Natural killer cell (primary cell): Measurements from ENCODE around the gene WDR87. TPM values are rescaled to one million over a fixed set of nuclear protein-coding genes. Genes with fewer than 3 reads are reported as not detected.

Experiments
- ATAC-seq, 3 donors: fragments of 150-1000 bp in 2 of 3; fragments of 200-7000 bp in 1 of 3; cut with Tn5 transposase; 1 replicate in 1 of 3; 2 replicates in 2 of 3; pipeline ENCODE4 v1.10.0; 2021; ENCODE audit warnings: mild to moderate bottlenecking in 2 of 3, moderate library complexity in 2 of 3
- DNase-seq, 2 donors: peaks; one replicate each; pipeline versions ENCODE4 v3.0.0 to v3.0.0-alpha.2; 2013 to 2021; ENCODE audit warnings: mixed read lengths in 1 of 2
- H3K27ac ChIP-seq: one replicate; pipeline ENCODE4 v1.5.1; 2013; ENCODE audit warnings: mild to moderate bottlenecking, low read length
- H3K27me3 ChIP-seq: one replicate; pipeline ENCODE4 v1.6.1; 2013; ENCODE audit warnings: low read length; ENCODE audit not compliant: control insufficient read depth, insufficient read depth
- H3K36me3 ChIP-seq: one replicate; pipeline ENCODE4 v1.6.1; 2013; ENCODE audit warnings: low read length; ENCODE audit not compliant: control insufficient read depth, insufficient read depth
- H3K4me1 ChIP-seq: one replicate; pipeline ENCODE4 v1.6.1; 2013; ENCODE audit warnings: low read length; ENCODE audit not compliant: control insufficient read depth, insufficient read depth
- H3K4me3 ChIP-seq: one replicate; pipeline ENCODE4 v1.5.1; 2013; ENCODE audit warnings: low read length
- H3K9me3 ChIP-seq: one replicate; pipeline ENCODE4 v1.6.1; 2013; ENCODE audit warnings: low read length; ENCODE audit not compliant: control insufficient read depth, insufficient read depth
- H3K27ac Mint-ChIP-seq, 2 donors: one replicate each; pipeline ENCODE4 v1.8.0; 2022; ENCODE audit warnings: mild to moderate bottlenecking in 2 of 2, mixed read lengths in 2 of 2, moderate library complexity in 1 of 2
- H3K27me3 Mint-ChIP-seq, 2 donors: one replicate each; pipeline ENCODE4 v1.8.0; 2022; ENCODE audit warnings: low read depth in 2 of 2, mixed read lengths in 2 of 2
- H3K36me3 Mint-ChIP-seq: one replicate; pipeline ENCODE4 v1.8.0; 2022; ENCODE audit warnings: mixed read lengths
- H3K4me1 Mint-ChIP-seq, 2 donors: one replicate each; pipeline ENCODE4 v1.8.0; 2022; ENCODE audit warnings: mixed read lengths in 2 of 2
- H3K4me3 Mint-ChIP-seq: one replicate; pipeline ENCODE4 v1.8.0; 2022; ENCODE audit warnings: mild to moderate bottlenecking, moderate library complexity, mixed read lengths
- H3K9me3 Mint-ChIP-seq, 2 donors: one replicate each; pipeline ENCODE4 v1.8.0; 2022; ENCODE audit warnings: mixed read lengths in 2 of 2
- CTCF ChIP-seq: fragments of 200-600 bp; IDR thresholded peaks from one replicate; pipeline ENCODE4 v1.8.0; 2022; ENCODE audit warnings: antibody characterized with exemption
- WGBS: methylation state at CpG from one replicate; pipeline ENCODE4 v1.1.7; 2013; ENCODE audit warnings: missing lambda C conversion rate; ENCODE audit not compliant: insufficient coverage; 5-methylcytosine and 5-hydroxymethylcytosine counted together
- intact Hi-C: fragments of 100-400 bp; cut with micrococcal nuclease; formaldehyde crosslinking; loops from one replicate; pipeline ENCODE4 v1.14.2; 2022
- total RNA-seq, 4 donors: library from RNA; stranded (reverse); fragments of 120-200 nt in 1 of 4; gene quantifications; one replicate each; pipeline versions ENCODE4 v1.2.3 to v1.2.4, GENCODE V29; 2013 to 2022

WDR87 gene
- total RNA-seq, 3 donors from 2014 or later (not counting 1 experiment from before 2014, with no cell fraction given), result not detected

GRCh38 chr19:37902668-37903067, 3.7 kb downstream of the WDR87 start:
- Mint-ChIP-seq H3K4me1 (peaks cover 4 to 10% of the 10 kb centered on the region in 2 donors), H3K27me3 (peaks cover 0 to 3% of the 10 kb centered on the region in 2 donors), H3K36me3 (no peaks in the 10 kb centered on the region), H3K9me3 (no peaks in the 10 kb centered on the region), H3K4me3 (peak overlapping the region; percentile 9), H3K27ac (no peak overlapping the region)
- intact Hi-C loops, result loop anchor here (1.0 to 10.0 kb wide), 2 partner anchors 193 to 322 kb away; partner anchors contain the start of gene DPF1
- TF ChIP-seq CTCF, result peak; percentile 80
- ATAC-seq, result no peak
- H3K27me3 ChIP-seq, result no peaks in the 10 kb centered on the region
- peak; percentile 57 to 88 for DNase-seq
- no peak overlapping the region for H3K4me3 ChIP-seq
- H3K36me3 ChIP-seq, result no peaks in the 10 kb centered on the region
- WGBS, result 0% methylated on average over 4 of the region's 4 CpGs
- H3K27ac ChIP-seq, result no peak overlapping the region
- peaks cover 8% of the 10 kb centered on the region for H3K4me1 ChIP-seq
- no peaks in the 10 kb centered on the region for H3K9me3 ChIP-seq

GRCh38 chr19:37899966-37900365, 6.4 kb downstream of the WDR87 start:
- H3K9me3 Mint-ChIP-seq, result no peaks in the 10 kb centered on the region
- WGBS, result 81% methylated on average over 2 of the region's 2 CpGs
- H3K4me3 Mint-ChIP-seq, result no peak overlapping the region
- no peak for TF ChIP-seq CTCF
- Histone ChIP-seq H3K9me3 (no peaks in the 10 kb centered on the region), H3K27me3 (no peaks in the 10 kb centered on the region), H3K4me1 (no peaks in the 10 kb centered on the region), H3K27ac (no peak overlapping the region), H3K4me3 (no peak overlapping the region), H3K36me3 (no peaks in the 10 kb centered on the region)
- H3K36me3 Mint-ChIP-seq, result no peaks in the 10 kb centered on the region
- DNase-seq (no peak), ATAC-seq (no peak)
- H3K27me3 Mint-ChIP-seq, result peaks cover 0 to 3% of the 10 kb centered on the region in 2 donors
- H3K27ac Mint-ChIP-seq, result no peak overlapping the region
- intact Hi-C loops, result loop anchor here (10.0 kb wide), 1 partner anchor 325 kb away; the partner anchor contains the start of gene DPF1
- H3K4me1 Mint-ChIP-seq, result no peaks in the 10 kb centered on the region

- Histone ChIP-seq H3K27me3 (no peaks in the 10 kb centered on the region), H3K36me3 (no peaks in the 10 kb centered on the region), H3K4me1 (no peaks in the 10 kb centered on the region), H3K27ac (no peak overlapping the region), H3K9me3 (no peaks in the 10 kb centered on the region), H3K4me3 (no peak overlapping the region)
- Mint-ChIP-seq H3K27me3 (peaks cover 0 to 3% of the 10 kb centered on the region in 2 donors), H3K36me3 (no peaks in the 10 kb centered on the region), H3K9me3 (no peaks in the 10 kb centered on the region), H3K4me3 (no peak overlapping the region), H3K27ac (no peak overlapping the region), H3K4me1 (no peaks in the 10 kb centered on the region)
- TF ChIP-seq CTCF, result no peak
- intact Hi-C loops, result no loop called here
- ATAC-seq (no peak), DNase-seq (no peak)
- 60% methylated on average over 1 of the region's 1 CpG for WGBS
These were observed 6.9 kb downstream of the WDR87 start for GRCh38 chr19:37899453-37899852.

- Histone ChIP-seq H3K4me3 (no peak overlapping the region), H3K27ac (no peak overlapping the region), H3K4me1 (no peaks in the 10 kb centered on the region), H3K27me3 (no peaks in the 10 kb centered on the region), H3K9me3 (no peaks in the 10 kb centered on the region), H3K36me3 (no peaks in the 10 kb centered on the region)
- intact Hi-C loops, result no loop called here
- Mint-ChIP-seq H3K27me3 (peaks cover 0 to 12% of the 10 kb centered on the region in 2 donors), H3K36me3 (no peaks in the 10 kb centered on the region), H3K9me3 (no peaks in the 10 kb centered on the region), H3K27ac (no peak overlapping the region), H3K4me1 (no peaks in the 10 kb centered on the region), H3K4me3 (no peak overlapping the region)
- DNase-seq, result no peak
- no peak for ATAC-seq
- TF ChIP-seq CTCF, result no peak
- 93% methylated on average over 8 of the region's 8 CpGs for whole genome bisulfite sequencing
These were observed 10.2 kb downstream of the WDR87 start for GRCh38 chr19:37896180-37896579.
